Neural progenitor cell (in vitro differentiated cells): Measurements from ENCODE around the gene LANCL1. TPM values are rescaled to one million over a fixed set of nuclear protein-coding genes. Genes with fewer than 3 reads are reported as not detected.
"Not testable (repeated sequence)": the region's sequence is repeated elsewhere in the genome, so short reads cannot be mapped to it uniquely, and the experiment has no call there.

Source experiments
- DNase-seq: peaks from one replicate; pipeline ENCODE4 v3.0.0-alpha.2; 2016; ENCODE audit warnings: low spot score
- H2AFZ ChIP-seq: fragments of 200-600 bp; sonication (generic); replicated peaks from 2 replicates; pipeline ENCODE4 v1.6.1; 2016; ENCODE audit warnings: antibody characterized with exemption
- H3F3A ChIP-seq: fragments of 200-600 bp; sonication (generic); 2 replicates; pipeline ENCODE4 v1.6.1; 2016; ENCODE audit warnings: antibody characterized with exemption, low read depth
- H3K27ac ChIP-seq: fragments of 200-600 bp; sonication (generic); 2 replicates; pipeline ENCODE4 v1.5.1; 2016; ENCODE audit warnings: mild to moderate bottlenecking
- H3K27me3 ChIP-seq: fragments of 200-600 bp; sonication (generic); 2 replicates; pipeline ENCODE4 v1.6.1; 2016; ENCODE audit warnings: mild to moderate bottlenecking, moderate library complexity
- H3K36me3 ChIP-seq: fragments of 200-600 bp; sonication (generic); 2 replicates; pipeline ENCODE4 v1.5.1; 2016
- H3K4me1 ChIP-seq: fragments of 200-600 bp; sonication (generic); 2 replicates; pipeline ENCODE4 v1.6.1; 2016; ENCODE audit warnings: mixed run types
- H3K4me2 ChIP-seq: fragments of 200-600 bp; sonication (generic); 2 replicates; pipeline ENCODE4 v1.6.1; 2016
- H3K4me3 ChIP-seq: fragments of 200-600 bp; sonication (generic); 2 replicates; pipeline ENCODE4 v1.5.1; 2016
- H3K79me2 ChIP-seq: fragments of 200-600 bp; sonication (generic); 2 replicates; pipeline ENCODE4 v1.6.1; 2016; ENCODE audit warnings: low read depth
- H3K9ac ChIP-seq: fragments of 200-600 bp; sonication (generic); 2 replicates; pipeline ENCODE4 v1.6.1; 2016
- H3K9me3 ChIP-seq: fragments of 200-600 bp; sonication (generic); 2 replicates; pipeline ENCODE4 v1.5.1; 2016; ENCODE audit warnings: low read depth
- H4K20me1 ChIP-seq: fragments of 200-600 bp; sonication (generic); 2 replicates; pipeline ENCODE4 v1.6.1; 2016; ENCODE audit warnings: low read depth
- H3K27ac Mint-ChIP-seq: 3 replicates; pipeline ENCODE4 v1.8.0; 2021; ENCODE audit warnings: mixed read lengths
- H3K27me3 Mint-ChIP-seq: 2 replicates; pipeline ENCODE4 v1.8.0; 2022; ENCODE audit warnings: low read depth, mild to moderate bottlenecking, inconsistent platforms, moderate library complexity, mixed read lengths; ENCODE audit not compliant: insufficient read depth
- H3K36me3 Mint-ChIP-seq: 3 replicates; pipeline ENCODE4 v1.8.0; 2021; ENCODE audit warnings: mixed read lengths
- H3K4me1 Mint-ChIP-seq: 3 replicates; pipeline ENCODE4 v1.8.0; 2021; ENCODE audit warnings: mixed read lengths
- H3K4me3 Mint-ChIP-seq: 3 replicates; pipeline ENCODE4 v1.8.0; 2021; ENCODE audit warnings: mild to moderate bottlenecking, moderate library complexity, mixed read lengths
- H3K9me3 Mint-ChIP-seq: 3 replicates; pipeline ENCODE4 v1.8.0; 2020; ENCODE audit warnings: mixed read lengths
- CTCF ChIP-seq: fragments of 200-600 bp; sonication (generic); IDR thresholded peaks from 2 replicates; pipeline ENCODE4 v1.5.1; 2017; ENCODE audit warnings: antibody characterized with exemption, mild to moderate bottlenecking
- EZH2 ChIP-seq: fragments of 200-600 bp; sonication (generic); IDR thresholded peaks from 2 replicates; pipeline ENCODE4 v1.6.1; 2017; ENCODE audit warnings: antibody characterized with exemption, mild to moderate bottlenecking, moderate library complexity
- EZH2phosphoT487 ChIP-seq: fragments of 200-600 bp; sonication (generic); IDR thresholded peaks from 2 replicates; pipeline ENCODE4 v1.6.1; 2017; ENCODE audit warnings: antibody characterized with exemption
- total RNA-seq: library from RNA; depleted of rRNA; stranded (reverse); fragments of >200 nt; gene quantifications from 2 replicates; pipeline ENCODE4 v1.2.3, GENCODE V29; 2015; ENCODE audit warnings: low replicate concordance

Gene LANCL1
- total RNA-seq, 1 donor from 2014 or later, result 122 TPM

DNA sequence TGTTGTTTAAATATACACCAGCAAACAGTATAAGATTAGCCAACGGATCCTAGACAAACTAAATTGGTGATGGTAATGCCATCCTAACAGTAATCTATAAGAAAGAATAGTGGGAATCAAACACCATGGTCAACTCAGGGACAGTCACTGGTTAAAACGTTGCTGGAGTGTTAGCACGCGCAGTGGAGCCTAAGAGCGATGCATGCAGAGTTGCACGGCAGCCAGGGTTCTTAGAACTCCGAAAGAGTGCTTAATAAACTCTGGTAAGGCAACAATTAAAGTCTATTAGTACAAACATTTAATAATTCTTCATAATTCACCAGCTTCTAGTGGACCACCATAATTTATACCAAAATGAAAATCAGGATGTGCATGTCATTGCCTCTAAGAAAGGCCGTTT lies 22.2 kb downstream of the LANCL1 start:
- no peaks in the 10 kb centered on the region for H3K4me1 ChIP-seq
- H4K20me1 ChIP-seq, result no peaks in the 10 kb centered on the region
- H3K4me1 Mint-ChIP-seq, result no peaks in the 10 kb centered on the region
- H3K36me3 ChIP-seq, result peaks cover 16% of the 10 kb centered on the region
- no peak overlapping the region for H3K27ac ChIP-seq
- no peak overlapping the region for H2AFZ ChIP-seq
- H3F3A ChIP-seq, result no peaks in the 10 kb centered on the region
- H3K27me3 Mint-ChIP-seq, result no peaks in the 10 kb centered on the region
- H3K4me3 Mint-ChIP-seq, result no peak overlapping the region
- H3K4me3 ChIP-seq, result no peak overlapping the region
- H3K79me2 ChIP-seq, result peaks cover 23% of the 10 kb centered on the region
- no peak overlapping the region for H3K4me2 ChIP-seq
- no peak overlapping the region for H3K9ac ChIP-seq
- DNase-seq, result no peak
- TF ChIP-seq EZH2phosphoT487 (no peak), CTCF (no peak), EZH2 (no peak)
- no peak overlapping the region for H3K27ac Mint-ChIP-seq
- peaks cover 19% of the 10 kb centered on the region for H3K9me3 Mint-ChIP-seq
- no peaks in the 10 kb centered on the region for H3K27me3 ChIP-seq
- peaks cover 45% of the 10 kb centered on the region for H3K36me3 Mint-ChIP-seq
- H3K9me3 ChIP-seq, result no peaks in the 10 kb centered on the region

- H3K4me3 ChIP-seq, result no peak overlapping the region
- Mint-ChIP-seq H3K4me3 (no peak overlapping the region), H3K27me3 (no peaks in the 10 kb centered on the region), H3K4me1 (no peaks in the 10 kb centered on the region), H3K27ac (no peak overlapping the region), H3K36me3 (peaks cover 62% of the 10 kb centered on the region), H3K9me3 (peaks cover 40% of the 10 kb centered on the region)
- H3K27me3 ChIP-seq, result no peaks in the 10 kb centered on the region
- H3K9ac ChIP-seq, result no peak overlapping the region
- no peak overlapping the region for H3K27ac ChIP-seq
- H3F3A ChIP-seq, result no peaks in the 10 kb centered on the region
- peaks cover 16% of the 10 kb centered on the region for H3K36me3 ChIP-seq
- no peak for TF ChIP-seq EZH2phosphoT487
- TF ChIP-seq EZH2, result no peak
- no peak for TF ChIP-seq CTCF
- DNase-seq, result no peak
- H3K9me3 ChIP-seq, result no peaks in the 10 kb centered on the region
- H3K79me2 ChIP-seq, result peaks cover 36% of the 10 kb centered on the region
- no peaks in the 10 kb centered on the region for H3K4me1 ChIP-seq
- no peak overlapping the region for H2AFZ ChIP-seq
- H3K4me2 ChIP-seq, result no peak overlapping the region
- H4K20me1 ChIP-seq, result no peaks in the 10 kb centered on the region
Measured at GRCh38 chr2:210452194-210452593, 24.4 kb downstream of the LANCL1 start.

- not testable (repeated sequence) for H4K20me1 ChIP-seq, H3F3A ChIP-seq, H3K4me3 ChIP-seq, H3K27me3 ChIP-seq, H3K27ac ChIP-seq, H3K9ac ChIP-seq, H3K9me3 ChIP-seq, DNase-seq, H2AFZ ChIP-seq, H3K4me3 Mint-ChIP-seq, H3K27ac Mint-ChIP-seq, H3K4me2 ChIP-seq, H3K27me3 Mint-ChIP-seq, H3K4me1 ChIP-seq, H3K4me1 Mint-ChIP-seq
- H3K36me3 ChIP-seq, result peaks cover 16% of the 10 kb centered on the region
- H3K79me2 ChIP-seq, result peaks cover 43% of the 10 kb centered on the region
- H3K36me3 Mint-ChIP-seq, result peaks cover 70% of the 10 kb centered on the region
- H3K9me3 Mint-ChIP-seq, result peaks cover 50% of the 10 kb centered on the region
Measured at GRCh38 chr2:210450942-210451341, 25.6 kb downstream of the LANCL1 start.

DNA sequence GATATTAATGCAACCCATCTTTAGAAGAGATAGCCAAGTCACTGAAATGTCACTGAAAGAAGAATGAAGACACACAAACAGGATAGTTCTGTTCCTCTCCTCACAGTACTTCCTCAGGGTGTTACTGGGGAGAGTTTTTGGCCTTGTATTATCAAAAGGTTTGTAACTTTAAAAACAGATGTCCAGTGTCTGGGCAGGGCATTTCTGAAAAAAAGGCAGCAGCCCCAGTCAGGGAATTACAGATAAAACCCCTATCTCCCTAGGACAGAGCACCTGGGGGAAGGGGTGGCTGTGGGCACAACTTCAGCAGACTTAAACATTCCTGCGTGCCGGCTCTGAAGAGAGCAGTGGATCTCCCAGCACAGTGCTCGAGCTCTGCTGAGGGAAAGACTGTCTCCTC lies 30.8 kb downstream of the LANCL1 start:
- H3K4me2 ChIP-seq, result no peak overlapping the region
- no peak overlapping the region for H2AFZ ChIP-seq
- peaks cover 24% of the 10 kb centered on the region for H3K4me1 ChIP-seq
- peaks cover 34% of the 10 kb centered on the region for H3K79me2 ChIP-seq
- Mint-ChIP-seq H3K4me1 (no peaks in the 10 kb centered on the region), H3K4me3 (no peak overlapping the region), H3K27me3 (no peaks in the 10 kb centered on the region), H3K27ac (no peak overlapping the region), H3K9me3 (peaks cover 43% of the 10 kb centered on the region), H3K36me3 (peaks cover 59% of the 10 kb centered on the region)
- H3K4me3 ChIP-seq, result no peak overlapping the region
- TF ChIP-seq EZH2phosphoT487 (no peak), EZH2 (no peak), CTCF (no peak)
- peaks cover 2% of the 10 kb centered on the region for H3K36me3 ChIP-seq
- H3K27me3 ChIP-seq, result no peaks in the 10 kb centered on the region
- DNase-seq, result no peak
- H4K20me1 ChIP-seq, result no peaks in the 10 kb centered on the region
- peaks cover 7% of the 10 kb centered on the region for H3F3A ChIP-seq
- no peak overlapping the region for H3K9ac ChIP-seq
- no peaks in the 10 kb centered on the region for H3K9me3 ChIP-seq
- no peak overlapping the region for H3K27ac ChIP-seq
